Esophagus muscularis mucosa (tissue), 4 donors: ENCODE data around the gene DNASE1L1. TPM values are rescaled to one million over a fixed set of nuclear protein-coding genes. Genes with fewer than 3 reads are reported as not detected.

Experiments used
- DNase-seq: peaks from one replicate; pipeline ENCODE4 v3.0.0-alpha.2; 2017; ENCODE audit errors: extremely low spot score
- H3K27ac ChIP-seq, 4 donors: fragments of 200-600 bp; sonication (generic); replicated peaks in 1 of 4; 1 replicate in 3 of 4; 2 replicates in 1 of 4; pipeline ENCODE4 v1.5.1; 2016 to 2019; ENCODE audit warnings: mild to moderate bottlenecking in 1 of 4
- H3K27me3 ChIP-seq, 4 donors: fragments of 200-600 bp; sonication (generic); one replicate each; pipeline versions ENCODE4 v1.5.1 to v1.6.0; 2016 to 2019
- H3K36me3 ChIP-seq, 4 donors: fragments of 200-600 bp; sonication (generic); one replicate each; pipeline ENCODE4 v1.5.1; 2016 to 2019
- H3K4me1 ChIP-seq, 4 donors: fragments of 200-600 bp; sonication (generic); one replicate each; pipeline ENCODE4 v1.5.1; 2016 to 2019
- H3K4me3 ChIP-seq, 4 donors: fragments of 200-600 bp; sonication (generic); 1 replicate in 2 of 4; 2 replicates in 2 of 4; pipeline ENCODE4 v1.5.1; 2016 to 2019; ENCODE audit warnings: mild to moderate bottlenecking in 4 of 4, moderate library complexity in 1 of 4
- H3K9me3 ChIP-seq, 4 donors: fragments of 200-600 bp; sonication (generic); 1 replicate in 3 of 4; 2 replicates in 1 of 4; pipeline ENCODE4 v1.5.1; 2016 to 2019
- CTCF ChIP-seq, 3 experiments: fragments of 200-600 bp in 2 of 3; fragments of 450-650 bp in 1 of 3; sonication (generic) in 2 of 3; IDR thresholded peaks; one replicate each; pipeline ENCODE4 v1.5.1; 2017 to 2019; ENCODE audit warnings: antibody characterized with exemption in 3 of 3, mild to moderate bottlenecking in 2 of 3, moderate library complexity in 1 of 3
- EP300 ChIP-seq: sonication (generic); formaldehyde crosslinking; IDR thresholded peaks from one replicate; pipeline ENCODE4 v1.6.1; 2017; ENCODE audit warnings: antibody characterized with exemption
- POLR2A ChIP-seq: fragments of 450-650 bp; IDR thresholded peaks from one replicate; pipeline ENCODE4 v1.6.1; 2017; ENCODE audit warnings: antibody characterized with exemption, moderate library complexity, mild to moderate bottlenecking, low read depth
- POLR2AphosphoS5 ChIP-seq, 2 donors: sonication (generic); formaldehyde crosslinking; IDR thresholded peaks; one replicate each; pipeline ENCODE4 v1.6.1; 2017; ENCODE audit warnings: antibody characterized with exemption in 2 of 2
- WGBS: methylation state at CpG from one replicate; pipeline ENCODE4 v1.1.5; 2018; 5-methylcytosine and 5-hydroxymethylcytosine counted together
- intact Hi-C: fragments of 100-400 bp; cut with DNase I; formaldehyde crosslinking; loops from one replicate; pipeline ENCODE4 v1.15.1; 2023
- total RNA-seq, 4 donors: library from RNA; depleted of rRNA; stranded (reverse); fragments of >200 nt; gene quantifications; one replicate each; pipeline versions ENCODE4 v1.1.0 to v1.2.1, GENCODE V29; 2016

The DNASE1L1 gene
- total RNA-seq, 4 donors from 2014 or later: 19.9 to 24.3 (median 22.6) TPM

GRCh38 chrX:154450312-154450711 is 41.3 kb upstream of the DNASE1L1 start:
- no peak overlapping the region for H3K27ac ChIP-seq
- no peak for TF ChIP-seq CTCF (IDR thresholded peaks at IDR 0.05)
- no peak for TF ChIP-seq POLR2AphosphoS5 (IDR thresholded peaks at IDR 0.05)
- no peak for TF ChIP-seq EP300
- no peak for TF ChIP-seq POLR2A
- H3K9me3 ChIP-seq: no peaks in the 10 kb centered on the region
- 91% methylated on average over 17 of the region's 17 CpGs for WGBS
- no peaks in the 10 kb centered on the region for H3K27me3 ChIP-seq
- peaks cover 19 to 52% (median 49%) of the 10 kb centered on the region in 4 donors for H3K36me3 ChIP-seq
- H3K4me3 ChIP-seq: no peak overlapping the region
- DNase-seq: no peak
- H3K4me1 ChIP-seq: peaks cover under 1 to 12% (median 9%) of the 10 kb centered on the region in 4 donors
- intact Hi-C loops: no loop called here

- Histone ChIP-seq H3K27ac (no peak overlapping the region), H3K4me1 (peaks cover 7 to 19% (median 16%) of the 10 kb centered on the region in 4 donors), H3K9me3 (no peaks in the 10 kb centered on the region), H3K36me3 (peaks cover 19 to 52% (median 49%) of the 10 kb centered on the region in 4 donors), H3K4me3 (no peak overlapping the region), H3K27me3 (no peaks in the 10 kb centered on the region)
- TF ChIP-seq POLR2A: no peak
- TF ChIP-seq EP300: no peak
- no peak for TF ChIP-seq POLR2AphosphoS5 (IDR thresholded peaks at IDR 0.05)
- no peak for TF ChIP-seq CTCF (IDR thresholded peaks at IDR 0.05)
- no peak for DNase-seq
- WGBS: 86% methylated on average over 12 of the region's 18 CpGs
- intact Hi-C loops: no loop called here
Measured at GRCh38 chrX:154449618-154450017, 40.6 kb upstream of the DNASE1L1 start.

- Histone ChIP-seq H3K9me3 (no peaks in the 10 kb centered on the region), H3K27ac (no peak overlapping the region), H3K36me3 (peaks cover 19 to 52% (median 49%) of the 10 kb centered on the region in 4 donors), H3K27me3 (no peaks in the 10 kb centered on the region), H3K4me3 (no peak overlapping the region), H3K4me1 (peaks cover 9 to 23% (median 21%) of the 10 kb centered on the region in 4 donors)
- no peak for DNase-seq
- 79% methylated on average over 11 of the region's 14 CpGs for WGBS
- intact Hi-C loops: no loop called here
- no peak for TF ChIP-seq POLR2A
- no peak for TF ChIP-seq CTCF (IDR thresholded peaks at IDR 0.05)
- TF ChIP-seq POLR2AphosphoS5 (IDR thresholded peaks at IDR 0.05): no peak
- no peak for TF ChIP-seq EP300
Measured at GRCh38 chrX:154448484-154448883, 39.4 kb upstream of the DNASE1L1 start.

- H3K4me3 ChIP-seq: no peak overlapping the region
- no peaks in the 10 kb centered on the region for H3K27me3 ChIP-seq
- peaks cover 12 to 28% (median 26%) of the 10 kb centered on the region in 4 donors for H3K4me1 ChIP-seq
- peaks cover 23 to 65% (median 63%) of the 10 kb centered on the region in 4 donors for H3K36me3 ChIP-seq
- no peaks in the 10 kb centered on the region for H3K9me3 ChIP-seq
- DNase-seq: no peak
- no peak overlapping the region for H3K27ac ChIP-seq
- TF ChIP-seq POLR2A: no peak
- no peak for TF ChIP-seq POLR2AphosphoS5 (IDR thresholded peaks at IDR 0.05)
- TF ChIP-seq CTCF (IDR thresholded peaks at IDR 0.05): no peak
- TF ChIP-seq EP300: no peak
- WGBS: 86% methylated on average over 12 of the region's 12 CpGs
- intact Hi-C loops: no loop called here
Measured at GRCh38 chrX:154446430-154446829, 37.4 kb upstream of the DNASE1L1 start.

GRCh38 chrX:154445776-154446175 is 36.7 kb upstream of the DNASE1L1 start:
- 90% methylated on average over 16 of the region's 16 CpGs for WGBS
- no peak overlapping the region for H3K27ac ChIP-seq
- no peak for DNase-seq
- no peak overlapping the region for H3K4me3 ChIP-seq
- peaks cover 12 to 28% (median 26%) of the 10 kb centered on the region in 4 donors for H3K4me1 ChIP-seq
- TF ChIP-seq EP300: no peak
- no peak for TF ChIP-seq CTCF (IDR thresholded peaks at IDR 0.05)
- TF ChIP-seq POLR2A: no peak
- TF ChIP-seq POLR2AphosphoS5 (IDR thresholded peaks at IDR 0.05): no peak
- intact Hi-C loops: no loop called here
- no peaks in the 10 kb centered on the region for H3K27me3 ChIP-seq
- peaks cover 23 to 67% (median 64%) of the 10 kb centered on the region in 4 donors for H3K36me3 ChIP-seq
- no peaks in the 10 kb centered on the region for H3K9me3 ChIP-seq
